GM18520 (cell line): Measurements from ENCODE around the gene RAB27B.
"Not testable (repeated sequence)": the region's sequence is repeated elsewhere in the genome, so short reads cannot be mapped to it uniquely, and the experiment has no call there.

Experiments
- ATAC-seq: cut with Tn5 transposase; IDR thresholded peaks from one replicate; pipeline ENCODE4 v1.9.1; 2021; ENCODE audit not compliant: unreplicated experiment

Gene RAB27B

GRCh38 chr18:54828281-54828881 is at the start of gene RAB27B:
TSS of gene RAB27B (plus strand) at chr18:54828477. CDS start at chr18:54877586, 49,109 bp downstream.
- no peak for ATAC-seq

GRCh38 chr18:54780285-54780861 is 47.9 kb upstream of the RAB27B start:
- ATAC-seq: no peak

- ATAC-seq: no peak
Measured at GRCh38 chr18:54780970-54781369, 47.3 kb upstream of the RAB27B start.

- ATAC-seq: no peak
Measured at GRCh38 chr18:54783139-54783538, 45.1 kb upstream of the RAB27B start.

- ATAC-seq: no peak
Measured at GRCh38 chr18:54786206-54786605, 42.1 kb upstream of the RAB27B start.

GRCh38 chr18:54787121-54787520 is 41.2 kb upstream of the RAB27B start:
- ATAC-seq: no peak

- no peak for ATAC-seq
Measured at GRCh38 chr18:54787616-54788015, 40.7 kb upstream of the RAB27B start.

- ATAC-seq: no peak
Measured at GRCh38 chr18:54790109-54790508, 38.2 kb upstream of the RAB27B start.

- no peak for ATAC-seq
Measured at GRCh38 chr18:54791657-54792056, 36.6 kb upstream of the RAB27B start.

GRCh38 chr18:54792079-54792478 is 36.2 kb upstream of the RAB27B start:
- ATAC-seq: no peak

GRCh38 chr18:54794823-54795222 is 33.5 kb upstream of the RAB27B start:
- no peak for ATAC-seq

GRCh38 chr18:54798186-54798585 is 30.1 kb upstream of the RAB27B start:
- no peak for ATAC-seq

- no peak for ATAC-seq
Measured at GRCh38 chr18:54801374-54801773, 26.9 kb upstream of the RAB27B start.

GRCh38 chr18:54802178-54802577 is 26.1 kb upstream of the RAB27B start:
- ATAC-seq: no peak

GRCh38 chr18:54802686-54803395 is 25.4 kb upstream of the RAB27B start:
- no peak for ATAC-seq

GRCh38 chr18:54805571-54806334 is 22.5 kb upstream of the RAB27B start:
- no peak for ATAC-seq

GRCh38 chr18:54806526-54806925 is 21.8 kb upstream of the RAB27B start:
- ATAC-seq: no peak

GRCh38 chr18:54807303-54807702 is 21.0 kb upstream of the RAB27B start:
- ATAC-seq: no peak

- not testable (repeated sequence) for ATAC-seq
Measured at GRCh38 chr18:54810662-54811061, 17.6 kb upstream of the RAB27B start.

GRCh38 chr18:54812885-54813284 is 15.4 kb upstream of the RAB27B start:
- peak; percentile 57 for ATAC-seq

- ATAC-seq: no peak
Measured at GRCh38 chr18:54813305-54813704, 15.0 kb upstream of the RAB27B start.
